OCI-M2 (cell line): ENCODE measurements around the gene XYLT1.
"Not testable (repeated sequence)": the region's sequence is repeated elsewhere in the genome, so short reads cannot be mapped to it uniquely, and the experiment has no call there.

ENCODE experiments used
- DNase-seq: peaks from one replicate; lab custom pipeline; 2025; ENCODE audit not compliant: unreplicated experiment; lab: John Stamatoyannopoulos, UW

XYLT1 gene

GRCh38 chr16:17313793-17314547 lies 156.8 kb downstream of the XYLT1 start:
- no peak for DNase-seq

- DNase-seq = no peak
Measured at GRCh38 chr16:17313085-17313611, 157.6 kb downstream of the XYLT1 start.

- DNase-seq = no peak
Measured at GRCh38 chr16:17312094-17312710, 158.6 kb downstream of the XYLT1 start.

- DNase-seq = no peak
Measured at GRCh38 chr16:17311333-17312093, 159.2 kb downstream of the XYLT1 start.

- DNase-seq = no peak
Measured at GRCh38 chr16:17309510-17309909, 161.2 kb downstream of the XYLT1 start.

GRCh38 chr16:17308186-17308585 lies 162.6 kb downstream of the XYLT1 start:
- DNase-seq = no peak

- DNase-seq = no peak
Measured at GRCh38 chr16:17307504-17307903, 163.3 kb downstream of the XYLT1 start.

- no peak for DNase-seq
Measured at GRCh38 chr16:17306745-17307144, 164.0 kb downstream of the XYLT1 start.

GRCh38 chr16:17306211-17306610 lies 164.5 kb downstream of the XYLT1 start:
- not testable (repeated sequence) for DNase-seq

GRCh38 chr16:17305694-17306093 lies 165.1 kb downstream of the XYLT1 start:
- DNase-seq = no peak

- DNase-seq = no peak
Measured at GRCh38 chr16:17304491-17305119, 166.2 kb downstream of the XYLT1 start.

- DNase-seq = no peak
Measured at GRCh38 chr16:17304106-17304490, 166.7 kb downstream of the XYLT1 start.

- DNase-seq = no peak
Measured at GRCh38 chr16:17303101-17303500, 167.7 kb downstream of the XYLT1 start.

- no peak for DNase-seq
Measured at GRCh38 chr16:17302620-17303019, 168.1 kb downstream of the XYLT1 start.

- no peak for DNase-seq
Measured at GRCh38 chr16:17302214-17302613, 168.5 kb downstream of the XYLT1 start.

GRCh38 chr16:17301593-17302135 lies 169.1 kb downstream of the XYLT1 start:
- DNase-seq = no peak

- no peak for DNase-seq
Measured at GRCh38 chr16:17301184-17301583, 169.6 kb downstream of the XYLT1 start.

GRCh38 chr16:17299790-17300189 lies 171.0 kb downstream of the XYLT1 start:
- no peak for DNase-seq

- no peak for DNase-seq
Measured at GRCh38 chr16:17298238-17298637, 172.5 kb downstream of the XYLT1 start.

GRCh38 chr16:17296431-17296830 lies 174.3 kb downstream of the XYLT1 start:
- no peak for DNase-seq

- DNase-seq = no peak
Measured at GRCh38 chr16:17295948-17296347, 174.8 kb downstream of the XYLT1 start.
